ENCODE results near the gene CACHD1. TPM values are rescaled to one million over a fixed set of nuclear protein-coding genes. Genes with fewer than 3 reads are reported as not detected.

The CACHD1 gene
- total RNA-seq, 1 experiment from 2014 or later, result 3.9 TPM

- Mint-ChIP-seq H3K4me1 (ENCODE audit: insufficient read depth, unreplicated experiment) (no peaks in the 10 kb centered on the region), H3K9me3 (ENCODE audit: unreplicated experiment) (no peaks in the 10 kb centered on the region)
- CTCF ChIA-PET, result interaction anchor here (0.8 to 1.2 kb wide), 4 partner anchors 14 to 309 kb away, joined by 3 to 4 read pairs (median 3); no protein-coding TSS in a partner anchor
These were observed 108.5 kb downstream of the CACHD1 start for GRCh38 chr1:64578270-64578973.

DNA sequence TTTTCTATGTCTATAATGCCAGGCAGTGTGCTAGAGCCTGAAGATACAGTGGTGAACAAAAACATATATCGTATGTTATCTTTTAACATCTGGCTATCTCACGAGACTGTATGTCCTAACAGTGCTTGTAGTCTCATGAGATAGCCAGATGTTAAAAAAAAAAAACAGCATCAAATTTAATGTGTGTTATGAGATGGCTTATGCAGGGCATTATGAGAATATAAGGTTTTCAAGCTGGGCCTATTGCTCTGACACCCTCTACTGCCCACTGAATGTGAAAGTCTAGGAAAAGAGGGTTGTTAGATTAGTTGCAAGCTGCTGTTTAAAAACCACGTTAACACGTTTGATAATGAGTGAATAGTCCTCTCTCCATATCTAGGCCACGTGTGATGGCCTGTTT, 109.8 kb downstream of the CACHD1 start:
- no peak overlapping the region for H3K27ac Mint-ChIP-seq (ENCODE audit: low read depth, unreplicated experiment)
- DNase-seq (ENCODE audit: unreplicated experiment), result no peak
- intact Hi-C loops (cut with micrococcal nuclease), result no loop called here
- BruUV-seq (replicated peaks), result no TSS peak
- H3K4me3 Mint-ChIP-seq (ENCODE audit: unreplicated experiment), result no peak overlapping the region
- H3K9me3 Mint-ChIP-seq (ENCODE audit: unreplicated experiment), result no peaks in the 10 kb centered on the region
- no peaks in the 10 kb centered on the region for H3K36me3 Mint-ChIP-seq (ENCODE audit: insufficient read depth, unreplicated experiment)
- ChIA-PET POLR2A (no interaction called here), CTCF (no interaction called here)
- no peak for TF ChIP-seq CTCF (IDR thresholded peaks at IDR 0.05; ENCODE audit: unreplicated experiment)
- no peaks in the 10 kb centered on the region for H3K4me1 Mint-ChIP-seq (ENCODE audit: insufficient read depth, unreplicated experiment)
- no peaks in the 10 kb centered on the region for H3K27me3 Mint-ChIP-seq (ENCODE audit: insufficient read depth, unreplicated experiment)

More at GRCh38 chr1:64578270-64578973, 108.5 kb downstream of the CACHD1 start:
- intact Hi-C loops (cut with micrococcal nuclease), result no loop called here
- no peak overlapping the region for H3K4me3 Mint-ChIP-seq (ENCODE audit: unreplicated experiment)
- no TSS peak for BruUV-seq (replicated peaks)
- H3K27ac Mint-ChIP-seq (ENCODE audit: low read depth, unreplicated experiment), result no peak overlapping the region
- TF ChIP-seq CTCF (IDR thresholded peaks at IDR 0.05; ENCODE audit: unreplicated experiment), result no peak
- no peak for DNase-seq (ENCODE audit: unreplicated experiment)
- H3K36me3 Mint-ChIP-seq (ENCODE audit: insufficient read depth, unreplicated experiment), result no peaks in the 10 kb centered on the region
- POLR2A ChIA-PET, result interaction anchor here (0.6 to 0.7 kb wide), 5 partner anchors 12 to 91 kb away, joined by 3 to 5 read pairs (median 3); no protein-coding TSS in a partner anchor
- no peaks in the 10 kb centered on the region for H3K27me3 Mint-ChIP-seq (ENCODE audit: insufficient read depth, unreplicated experiment)

- intact Hi-C loops (cut with micrococcal nuclease), result no loop called here
- Mint-ChIP-seq H3K27me3 (ENCODE audit: insufficient read depth, unreplicated experiment) (no peaks in the 10 kb centered on the region), H3K4me1 (ENCODE audit: insufficient read depth, unreplicated experiment) (no peaks in the 10 kb centered on the region), H3K4me3 (ENCODE audit: unreplicated experiment) (no peak overlapping the region), H3K36me3 (ENCODE audit: insufficient read depth, unreplicated experiment) (no peaks in the 10 kb centered on the region), H3K9me3 (ENCODE audit: unreplicated experiment) (no peaks in the 10 kb centered on the region), H3K27ac (ENCODE audit: low read depth, unreplicated experiment) (no peak overlapping the region)
- POLR2A ChIA-PET, result interaction anchor here (0.9 kb wide), 1 partner anchor 28 kb away, joined by 3 read pairs; no protein-coding TSS in a partner anchor
- no peak for TF ChIP-seq CTCF (IDR thresholded peaks at IDR 0.05; ENCODE audit: unreplicated experiment)
- BruUV-seq (replicated peaks), result no TSS peak
- CTCF ChIA-PET, result interaction anchor here (0.6 kb wide), 1 partner anchor 17 kb away, joined by 3 read pairs; no protein-coding TSS in a partner anchor
- DNase-seq (ENCODE audit: unreplicated experiment), result no peak
These were observed 111.4 kb downstream of the CACHD1 start for GRCh38 chr1:64581135-64581842.

DNA sequence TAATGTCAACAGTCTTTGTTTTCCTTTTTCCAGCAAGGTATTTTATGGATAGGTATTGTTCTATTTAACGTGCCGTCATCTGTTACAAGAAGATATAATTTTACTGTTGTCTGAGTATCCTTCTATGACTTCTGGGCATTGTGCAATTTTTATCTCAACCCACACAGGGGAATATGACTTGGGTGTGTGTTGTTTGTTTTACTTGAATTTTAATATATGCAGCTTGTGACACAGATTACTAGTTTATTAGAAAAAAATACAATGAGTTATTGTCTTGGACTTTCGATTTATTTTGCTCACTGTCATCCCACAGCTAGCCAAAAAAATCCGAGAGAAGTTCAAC, 111.9 kb downstream of the CACHD1 start:
- intact Hi-C loops (cut with micrococcal nuclease), result no loop called here
- Mint-ChIP-seq H3K27ac (ENCODE audit: low read depth, unreplicated experiment) (no peak overlapping the region), H3K4me3 (ENCODE audit: unreplicated experiment) (no peak overlapping the region), H3K9me3 (ENCODE audit: unreplicated experiment) (no peaks in the 10 kb centered on the region), H3K36me3 (ENCODE audit: insufficient read depth, unreplicated experiment) (no peaks in the 10 kb centered on the region), H3K27me3 (ENCODE audit: insufficient read depth, unreplicated experiment) (no peaks in the 10 kb centered on the region), H3K4me1 (ENCODE audit: insufficient read depth, unreplicated experiment) (no peaks in the 10 kb centered on the region)
- no TSS peak for BruUV-seq (replicated peaks)
- CTCF ChIA-PET, result no interaction called here
- DNase-seq (ENCODE audit: unreplicated experiment), result no peak
- no peak for TF ChIP-seq CTCF (IDR thresholded peaks at IDR 0.05; ENCODE audit: unreplicated experiment)
- POLR2A ChIA-PET, result interaction anchor here (0.9 kb wide), 1 partner anchor 27 kb away, joined by 3 read pairs; no protein-coding TSS in a partner anchor
